Right cardiac atrium (tissue), 5 donors: ENCODE data around the gene SNAP23. TPM values are rescaled to one million over a fixed set of nuclear protein-coding genes. Genes with fewer than 3 reads are reported as not detected.

ENCODE experiments used
- ATAC-seq, 2 donors: fragments of 200-7000 bp; cut with Tn5 transposase; one replicate each; pipeline versions ENCODE4 v1.8.0 to v1.9.1; 2020; ENCODE audit warnings: moderate library complexity in 2 of 2, mild to moderate bottlenecking in 1 of 2
- DNase-seq, 3 donors: peaks; one replicate each; pipeline ENCODE4 v3.0.0-alpha.2; 2020
- H3K27ac ChIP-seq: one replicate; pipeline ENCODE4 v1.5.1; 2013; ENCODE audit warnings: mild to moderate bottlenecking, low read length, control low read depth, moderate library complexity
- H3K27me3 ChIP-seq: one replicate; pipeline ENCODE4 v1.6.1; 2013; ENCODE audit not compliant: control insufficient read depth, insufficient read depth
- H3K4me1 ChIP-seq: one replicate; pipeline ENCODE4 v1.6.1; 2013; ENCODE audit warnings: low read length; ENCODE audit not compliant: control insufficient read depth, insufficient read depth
- H3K4me3 ChIP-seq: one replicate; pipeline ENCODE4 v1.5.1; 2013; ENCODE audit warnings: low read length, control low read depth
- H3K9me3 ChIP-seq: one replicate; pipeline ENCODE4 v1.6.1; 2013; ENCODE audit warnings: low read length; ENCODE audit not compliant: control insufficient read depth
- WGBS: extraction: QIAGEN DNeasy Blood & Tissue Kit; methylation state at CpG from one replicate; pipeline ENCODE4 v1.1.7; 2013; 5-methylcytosine and 5-hydroxymethylcytosine counted together
- intact Hi-C, 4 donors: fragments of 100-400 bp; cut with DNase I; formaldehyde crosslinking; loops; one replicate each; pipeline versions ENCODE4 v1.11.0 to v1.14.0; 2022 to 2023
- long read RNA-seq, 4 donors: library from polyadenylated mRNA; unstranded; transcript quantifications; one replicate each; pipeline ENCODE4 v2.0.0, GENCODE V29; 2020 to 2021
- polyA plus RNA-seq: library from polyadenylated mRNA; stranded (reverse); fragments of 200-250 nt; gene quantifications from one replicate; pipeline ENCODE4 v1.2.3, GENCODE V29; 2013
- total RNA-seq, 4 donors: library from RNA; stranded (reverse); fragmentation: NEBNext Ultra II Directional; extraction: Animal tissue kit (Norgen Biotek cat#: 25700); gene quantifications; one replicate each; pipeline ENCODE4 v1.2.1, GENCODE V29; 2021
- donor health status: healthy with polysubstance abuse.
- donor health status: DM: no; HTN: yes; CAD: no.
- donor health status: DM: no; HTN: no; CAD: no.
- donor health status: DM: no; HTN: yes; CAD: no; lungs with severe emphysema.
- donor health status: DM: yes; HTN: yes; CAD: no.

Gene SNAP23
- total RNA-seq (10 to 100 TPM; 33.7 to 42.7 (median 39.0) TPM), polyA plus RNA-seq (28.4 TPM)
- long read RNA-seq, donor 1, transcript SNAP23-201 (8 exons, 2,687 nt) = major isoform, 67 of 113 reads
- long read RNA-seq, donor 1, partial matches to known transcripts = 10 of 113 reads
- long read RNA-seq, donor 1, other reads (novel, unspliced or antisense) = 34 of 113 reads
- long read RNA-seq, donor 2, transcript SNAP23-201 (8 exons, 2,687 nt) = major isoform, 6 of 15 reads
- long read RNA-seq, donor 2, partial matches to known transcripts = 1 of 15 reads
- long read RNA-seq, donor 2, other reads (novel, unspliced or antisense) = 8 of 15 reads
- long read RNA-seq, donor 3, transcript SNAP23-201 (8 exons, 2,687 nt) = major isoform, 126 of 265 reads
- long read RNA-seq, donor 3, partial matches to known transcripts = 16 of 265 reads
- long read RNA-seq, donor 3, other reads (novel, unspliced or antisense) = 119 of 265 reads
- long read RNA-seq, donor 4, transcript SNAP23-201 (8 exons, 2,687 nt) = major isoform, 13 of 32 reads
- long read RNA-seq, donor 4, partial matches to known transcripts = 1 of 32 reads
- long read RNA-seq, donor 4, other reads (novel, unspliced or antisense) = 18 of 32 reads

- Histone ChIP-seq H3K27ac (peak within 1 kb of the TSS; percentile 94), H3K4me3 (peak within 1 kb of the TSS; percentile 80), H3K4me1 (no peaks in the 10 kb centered on the region), H3K9me3 (no peaks in the 10 kb centered on the region), H3K27me3 (no peaks in the 10 kb centered on the region)
- intact Hi-C loops = no loop called here
- DNase-seq (peak; percentile 95 to 98 (median 97)), ATAC-seq (peak; percentile 96 to 97)
- WGBS = under 1% methylated on average over 43 of the region's 43 CpGs
These were observed at the start of gene SNAP23 for GRCh38 chr15:42495361-42496212. SNAP23 (plus strand) TSS chr15:42495634; CDS start chr15:42511847, 16,213 bp downstream.

DNA sequence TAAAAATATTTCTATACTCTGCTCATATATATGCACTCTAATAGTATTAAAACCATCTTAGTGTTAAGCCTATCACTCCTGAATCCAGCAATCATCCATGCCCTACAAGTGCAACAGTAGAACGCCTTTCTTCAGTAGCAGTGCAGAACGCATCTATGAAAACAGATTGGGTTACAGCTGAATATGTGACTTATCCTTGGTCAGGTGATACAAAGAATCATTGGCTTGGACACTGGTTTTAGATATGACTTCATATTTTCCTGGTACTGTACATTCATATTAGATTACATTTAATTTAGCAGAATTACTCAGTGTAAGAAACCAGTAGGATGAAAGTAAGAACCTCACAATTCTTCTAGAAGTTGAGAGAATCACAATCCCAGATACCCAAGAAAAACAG, 47.8 kb upstream of the SNAP23 start:
- no peak for DNase-seq
- Histone ChIP-seq H3K27me3 (no peaks in the 10 kb centered on the region), H3K4me1 (no peaks in the 10 kb centered on the region), H3K4me3 (peak overlapping the region; percentile 35), H3K9me3 (no peaks in the 10 kb centered on the region), H3K27ac (no peak overlapping the region)
- ATAC-seq = no peak
- intact Hi-C loops = no loop called here
- WGBS = 71% methylated on average over 2 of the region's 2 CpGs

DNA sequence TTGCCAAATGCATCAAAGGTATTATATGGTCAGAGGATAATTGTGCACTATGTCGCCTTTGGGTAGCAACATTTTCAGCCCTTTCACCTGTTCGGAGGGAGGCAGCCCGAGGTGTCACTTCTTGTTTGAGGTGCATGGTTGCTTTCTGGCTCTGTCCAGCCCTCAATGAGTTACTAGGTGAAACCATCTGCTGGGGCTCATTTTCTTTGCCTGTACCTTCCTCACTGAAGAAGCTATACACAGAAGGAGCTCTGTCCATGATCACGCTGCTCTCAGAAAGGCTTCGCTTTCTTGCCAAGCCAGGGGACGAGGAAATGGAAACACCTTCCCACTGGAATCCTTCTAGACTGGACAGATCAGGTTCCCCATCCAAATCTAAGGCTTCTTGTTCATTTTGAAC, 47.2 kb upstream of the SNAP23 start:
- no peak for DNase-seq
- H3K4me1 ChIP-seq = no peaks in the 10 kb centered on the region
- ATAC-seq = no peak
- H3K27me3 ChIP-seq = no peaks in the 10 kb centered on the region
- WGBS = 94% methylated on average over 6 of the region's 6 CpGs
- intact Hi-C loops = no loop called here
- H3K4me3 ChIP-seq = no peak overlapping the region
- peak overlapping the region; percentile 38 for H3K27ac ChIP-seq
- no peaks in the 10 kb centered on the region for H3K9me3 ChIP-seq

- 68% methylated on average over 13 of the region's 13 CpGs for WGBS
- intact Hi-C loops = loop anchor here in 1 of 4 donors (10.0 kb wide), 1 partner anchor 45 kb away; no protein-coding TSS in a partner anchor
- Histone ChIP-seq H3K9me3 (no peaks in the 10 kb centered on the region), H3K27me3 (no peaks in the 10 kb centered on the region), H3K4me1 (peaks cover 3% of the 10 kb centered on the region), H3K27ac (peak overlapping the region; percentile 25), H3K4me3 (peak overlapping the region; percentile 36)
- no peak for ATAC-seq
- DNase-seq = no peak
These were observed 45.5 kb upstream of the SNAP23 start for GRCh38 chr15:42449770-42450424.

GRCh38 chr15:42450425-42450790, 45.0 kb upstream of the SNAP23 start:
- no peak for DNase-seq
- H3K27ac ChIP-seq = no peak overlapping the region
- H3K27me3 ChIP-seq = no peaks in the 10 kb centered on the region
- H3K4me3 ChIP-seq = no peak overlapping the region
- H3K9me3 ChIP-seq = no peaks in the 10 kb centered on the region
- no peak for ATAC-seq
- WGBS = 89% methylated on average over 4 of the region's 4 CpGs
- intact Hi-C loops = loop anchor here in 1 of 4 donors (10.0 kb wide), 1 partner anchor 46 kb away; no protein-coding TSS in a partner anchor
- peaks cover 3% of the 10 kb centered on the region for H3K4me1 ChIP-seq

GRCh38 chr15:42453826-42454225, 41.6 kb upstream of the SNAP23 start:
- H3K27ac ChIP-seq = no peak overlapping the region
- H3K4me3 ChIP-seq = no peak overlapping the region
- WGBS = 94% methylated on average over 3 of the region's 3 CpGs
- peaks cover 3% of the 10 kb centered on the region for H3K4me1 ChIP-seq
- intact Hi-C loops = loop anchor here in 1 of 4 donors (10.0 kb wide), 1 partner anchor 49 kb away; no protein-coding TSS in a partner anchor
- H3K9me3 ChIP-seq = no peaks in the 10 kb centered on the region
- H3K27me3 ChIP-seq = no peaks in the 10 kb centered on the region
- ATAC-seq (no peak), DNase-seq (no peak)

DNA sequence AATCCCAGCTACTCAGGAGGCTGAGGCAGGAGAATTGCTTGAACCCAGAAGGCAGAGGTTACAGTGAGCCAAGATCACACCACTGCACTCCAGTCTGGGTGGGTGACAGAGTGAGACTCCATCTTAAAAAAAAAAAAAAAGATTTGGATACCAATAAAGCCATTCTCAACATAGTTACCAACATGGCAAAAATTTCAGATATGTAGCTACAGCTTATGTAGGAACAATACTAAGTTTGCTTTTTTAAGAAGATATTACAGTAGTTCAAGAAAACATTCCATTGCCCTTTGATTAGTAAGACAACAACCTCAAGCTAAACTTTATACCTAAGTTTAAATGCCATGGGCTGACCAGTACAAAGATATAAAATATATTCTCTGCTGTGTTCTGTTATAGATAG, 38.9 kb upstream of the SNAP23 start:
- H3K4me3 ChIP-seq = peak overlapping the region; percentile 81
- intact Hi-C loops = loop anchor here in 1 of 4 donors (10.0 kb wide), 1 partner anchor 52 kb away; no protein-coding TSS in a partner anchor
- H3K27ac ChIP-seq = peak overlapping the region; percentile 52
- H3K9me3 ChIP-seq = no peaks in the 10 kb centered on the region
- H3K4me1 ChIP-seq = peaks cover 3% of the 10 kb centered on the region
- H3K27me3 ChIP-seq = no peaks in the 10 kb centered on the region
- ATAC-seq (no peak), DNase-seq (no peak)

- peaks cover 3% of the 10 kb centered on the region for H3K4me1 ChIP-seq
- DNase-seq (no peak), ATAC-seq (peak; percentile 24 to 52)
- peak overlapping the region; percentile 99 for H3K27ac ChIP-seq
- 11% methylated on average over 3 of the region's 3 CpGs for WGBS
- H3K27me3 ChIP-seq = no peaks in the 10 kb centered on the region
- intact Hi-C loops = loop anchor here in 1 of 4 donors (10.0 kb wide), 1 partner anchor 52 kb away; no protein-coding TSS in a partner anchor
- H3K4me3 ChIP-seq = peak overlapping the region; percentile 81
- no peaks in the 10 kb centered on the region for H3K9me3 ChIP-seq
These were observed 38.5 kb upstream of the SNAP23 start for GRCh38 chr15:42456971-42457370.

- DNase-seq (peak; percentile 80 to 86 (median 81)), ATAC-seq (peak; percentile 95)
- peak overlapping the region; percentile 93 for H3K27ac ChIP-seq
- peaks cover 3% of the 10 kb centered on the region for H3K4me1 ChIP-seq
- H3K9me3 ChIP-seq = no peaks in the 10 kb centered on the region
- intact Hi-C loops = loop anchor here in 1 of 4 donors (10.0 kb wide), 1 partner anchor 53 kb away; no protein-coding TSS in a partner anchor
- peak overlapping the region; percentile 81 for H3K4me3 ChIP-seq
- 28% methylated on average over 8 of the region's 8 CpGs for WGBS
- H3K27me3 ChIP-seq = no peaks in the 10 kb centered on the region
These were observed 37.7 kb upstream of the SNAP23 start for GRCh38 chr15:42457445-42458442.
